ENCODE measurements around the gene CFAP54. TPM values are rescaled to one million over a fixed set of nuclear protein-coding genes. Genes with fewer than 3 reads are reported as not detected.

Gene CFAP54
- total RNA-seq, 1 experiment from 2014 or later = 0.09 TPM

GRCh38 chr12:96652870-96653269 lies 163.5 kb downstream of the CFAP54 start:
- Mint-ChIP-seq H3K27ac (no peak overlapping the region), H3K9me3 (peaks cover 3% of the 10 kb centered on the region), H3K27me3 (ENCODE audit: low read depth) (no peaks in the 10 kb centered on the region), H3K4me1 (no peaks in the 10 kb centered on the region), H3K36me3 (no peaks in the 10 kb centered on the region), H3K4me3 (no peak overlapping the region)
- ATAC-seq (no peak), DNase-seq (ENCODE audit: low spot score) (no peak)
- TF ChIP-seq ATF3 (CRISPR knock-in tag; conservative IDR thresholded peaks at IDR 0.05) = no peak
- TF ChIP-seq MXD4 (CRISPR knock-in tag; IDR thresholded peaks at IDR 0.05; ENCODE audit: borderline replicate concordance) = no peak
- TF ChIP-seq GTF2I (CRISPR knock-in tag; conservative IDR thresholded peaks at IDR 0.05) = no peak
- TF ChIP-seq ATF2 (CRISPR knock-in tag; IDR thresholded peaks at IDR 0.05; ENCODE audit: borderline replicate concordance, low read depth) = no peak
- TF ChIP-seq ZNF532 (CRISPR knock-in tag; IDR thresholded peaks at IDR 0.05; ENCODE audit: borderline replicate concordance) = no peak
- ChIA-PET CTCF (interaction anchor here (0.5 kb wide), 1 partner anchor 19 kb away, joined by 3 read pairs; no protein-coding TSS in a partner anchor), POLR2A (no interaction called here)

GRCh38 chr12:96658075-96658474 lies 168.7 kb downstream of the CFAP54 start:
- ChIA-PET POLR2A (no interaction called here), CTCF (no interaction called here)
- H3K27ac Mint-ChIP-seq = no peak overlapping the region
- H3K27me3 Mint-ChIP-seq (ENCODE audit: low read depth) = no peaks in the 10 kb centered on the region
- no peaks in the 10 kb centered on the region for H3K9me3 Mint-ChIP-seq
- no peaks in the 10 kb centered on the region for H3K36me3 Mint-ChIP-seq
- H3K4me3 Mint-ChIP-seq = no peak overlapping the region
- TF ChIP-seq PREB (CRISPR knock-in tag; IDR thresholded peaks at IDR 0.05; ENCODE audit: borderline replicate concordance) (no peak), GTF2I (CRISPR knock-in tag; conservative IDR thresholded peaks at IDR 0.05) (no peak), EMX1 (CRISPR knock-in tag; IDR thresholded peaks at IDR 0.05) (no peak), IRF1 (CRISPR knock-in tag; IDR thresholded peaks at IDR 0.05) (no peak), MAX (CRISPR knock-in tag; IDR thresholded peaks at IDR 0.05) (no peak), ELF4 (CRISPR knock-in tag; IDR thresholded peaks at IDR 0.05; ENCODE audit: low read depth) (no peak), JUN (CRISPR knock-in tag; IDR thresholded peaks at IDR 0.05) (no peak), ZNF532 (CRISPR knock-in tag; IDR thresholded peaks at IDR 0.05; ENCODE audit: borderline replicate concordance) (no peak), FOXK1 (CRISPR knock-in tag; IDR thresholded peaks at IDR 0.05) (no peak), CREB1 (CRISPR knock-in tag; IDR thresholded peaks at IDR 0.05) (no peak), FOXP4 (CRISPR knock-in tag; IDR thresholded peaks at IDR 0.05) (no peak), OVOL2 (CRISPR knock-in tag; IDR thresholded peaks at IDR 0.05; ENCODE audit: borderline replicate concordance) (no peak), MLX (CRISPR knock-in tag; IDR thresholded peaks at IDR 0.05) (no peak), ZNF512 (CRISPR knock-in tag; IDR thresholded peaks at IDR 0.05; ENCODE audit: borderline replicate concordance) (no peak)
- H3K4me1 Mint-ChIP-seq = no peaks in the 10 kb centered on the region
- DNase-seq (ENCODE audit: low spot score) (no peak), ATAC-seq (no peak)
